HG03095 (cell line): ENCODE results near the gene NR3C2.

Experiments used
- ATAC-seq: cut with Tn5 transposase; IDR thresholded peaks from one replicate; pipeline ENCODE4 v1.9.1; 2021; ENCODE audit warnings: moderate library complexity; ENCODE audit not compliant: unreplicated experiment

NR3C2 gene

GRCh38 chr4:148118179-148118578 lies 324.0 kb downstream of the NR3C2 start:
- ATAC-seq, result no peak

GRCh38 chr4:148116969-148117368 lies 325.2 kb downstream of the NR3C2 start:
- no peak for ATAC-seq

GRCh38 chr4:148116264-148116663 lies 325.9 kb downstream of the NR3C2 start:
- ATAC-seq, result no peak

DNA sequence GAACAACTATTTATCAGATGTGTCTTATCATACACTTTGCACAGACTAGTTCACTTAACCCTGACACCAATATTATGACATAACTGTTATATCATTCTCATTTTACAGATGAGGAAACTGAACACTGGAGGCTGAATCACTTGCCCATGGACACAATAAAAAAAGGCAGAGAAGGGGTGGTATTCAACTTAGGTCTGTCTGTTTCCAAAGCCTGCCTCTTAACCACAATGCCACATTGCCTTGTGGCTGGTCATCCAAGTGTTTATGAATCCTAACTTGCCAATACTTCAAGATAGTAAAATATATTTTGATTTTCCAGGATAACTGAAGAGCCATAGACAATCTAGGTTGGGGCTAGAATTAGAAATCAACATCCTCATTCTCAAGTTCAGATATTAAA lies 327.8 kb downstream of the NR3C2 start:
- no peak for ATAC-seq

DNA sequence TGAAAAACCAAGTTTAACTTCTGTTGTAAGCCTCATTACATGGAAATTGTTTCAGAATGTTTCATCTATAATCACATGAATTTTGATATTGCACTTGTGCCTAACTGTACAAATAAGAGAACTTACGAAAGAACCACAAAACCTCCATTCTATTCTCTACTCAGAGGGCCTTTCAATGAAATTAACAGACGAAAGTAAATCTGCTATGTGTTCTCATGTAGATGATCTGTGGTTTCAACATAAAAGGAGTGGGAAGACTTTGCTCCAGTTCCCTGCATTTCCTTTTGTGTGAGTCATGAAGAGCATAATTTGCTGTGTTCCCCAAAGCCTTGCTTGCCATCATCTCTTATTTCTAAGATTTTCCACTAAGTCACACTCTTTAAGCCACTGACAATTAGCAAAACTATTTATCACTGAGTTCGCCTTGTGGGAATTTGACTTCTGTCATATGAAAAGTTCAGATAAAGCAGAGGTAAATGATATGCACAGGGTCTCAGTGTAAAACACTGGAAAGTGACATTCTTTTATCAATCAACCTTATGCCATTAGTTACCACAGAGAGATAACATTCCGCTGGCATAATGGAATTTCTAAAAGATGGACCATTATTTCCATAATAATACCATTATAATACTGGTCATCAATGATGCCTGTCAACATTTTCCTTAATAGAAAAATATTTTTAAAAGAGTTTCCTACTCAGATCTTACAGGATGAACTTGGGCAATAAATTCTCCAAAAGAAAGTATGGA lies 329.8 kb downstream of the NR3C2 start:
- no peak for ATAC-seq

DNA sequence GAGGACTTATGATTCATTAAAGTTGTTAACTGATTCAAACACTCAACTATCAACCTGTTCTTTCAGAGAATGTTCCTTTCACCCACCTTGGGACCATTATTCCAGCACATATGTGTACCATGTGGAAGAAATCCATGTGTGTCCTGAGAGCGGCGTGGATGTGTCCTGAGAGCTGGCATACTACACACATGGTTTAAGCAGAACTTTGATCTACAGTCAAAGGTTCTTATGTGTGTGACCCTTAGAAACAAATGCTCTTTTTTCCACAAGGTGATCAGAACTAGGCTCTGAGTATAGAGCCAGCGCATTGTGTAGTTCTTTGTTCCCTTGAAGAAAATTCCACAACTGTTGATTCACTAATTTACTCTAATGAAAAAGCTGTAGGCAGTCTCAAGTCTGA lies 332.0 kb downstream of the NR3C2 start:
- ATAC-seq, result no peak

- no peak for ATAC-seq
These were observed 333.0 kb downstream of the NR3C2 start for GRCh38 chr4:148109216-148109615.

GRCh38 chr4:148108766-148109165 lies 333.4 kb downstream of the NR3C2 start:
- ATAC-seq, result no peak

DNA sequence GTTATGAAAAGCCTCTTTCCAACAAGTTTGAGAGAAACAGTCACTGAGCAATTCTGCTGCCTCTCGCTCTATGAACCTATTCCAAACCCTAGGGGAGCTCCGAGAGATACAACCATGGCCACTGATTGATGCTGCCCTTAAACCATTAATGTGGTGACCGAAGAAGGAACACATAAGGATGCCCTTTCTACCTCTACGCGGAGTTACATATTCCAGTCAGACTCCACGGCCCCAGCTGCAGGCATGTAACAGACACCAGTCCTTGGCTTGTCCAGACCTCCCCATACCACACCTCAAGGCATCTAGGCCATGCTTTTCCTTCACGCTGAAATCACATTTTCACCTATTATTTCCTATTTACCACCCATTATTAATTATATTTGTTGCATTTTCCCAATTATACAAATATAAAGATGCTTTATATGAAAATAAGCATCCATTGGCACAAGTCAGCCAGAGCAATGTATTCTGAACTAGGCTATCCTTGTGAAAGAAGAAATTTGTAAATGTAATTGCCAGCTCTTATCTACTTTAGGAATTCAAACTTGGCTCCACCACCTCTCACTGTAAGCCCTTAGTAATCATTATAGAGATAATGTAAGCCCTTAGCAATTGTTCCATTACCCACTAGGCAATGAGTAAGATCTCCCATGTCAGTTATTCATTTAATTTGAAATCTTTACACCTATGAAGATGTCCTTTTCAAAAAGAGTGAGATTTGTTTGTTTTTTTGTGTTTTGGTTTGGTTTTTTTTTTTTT lies 338.4 kb downstream of the NR3C2 start:
- no peak for ATAC-seq

DNA sequence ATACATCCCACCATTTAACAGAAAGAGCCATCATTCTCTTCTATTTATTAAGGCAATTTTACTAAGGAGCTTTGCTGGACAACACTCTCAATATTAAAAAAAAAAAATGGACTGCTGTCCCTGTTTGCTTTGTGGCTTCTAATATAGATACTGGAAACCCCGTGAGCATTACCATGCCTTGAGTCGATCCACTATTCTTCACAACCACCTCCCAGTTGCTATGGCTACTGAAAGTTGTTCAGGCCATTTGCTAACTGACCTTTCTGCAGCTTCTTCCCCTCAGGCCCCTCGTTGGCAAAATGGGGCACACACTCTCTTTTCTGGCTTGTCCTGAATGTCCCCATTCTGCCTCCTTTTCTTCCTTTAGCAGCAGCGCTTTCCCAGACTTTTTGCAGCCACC lies 340.4 kb downstream of the NR3C2 start:
- no peak for ATAC-seq

- no peak for ATAC-seq
These were observed 341.0 kb downstream of the NR3C2 start for GRCh38 chr4:148101235-148101634.

DNA sequence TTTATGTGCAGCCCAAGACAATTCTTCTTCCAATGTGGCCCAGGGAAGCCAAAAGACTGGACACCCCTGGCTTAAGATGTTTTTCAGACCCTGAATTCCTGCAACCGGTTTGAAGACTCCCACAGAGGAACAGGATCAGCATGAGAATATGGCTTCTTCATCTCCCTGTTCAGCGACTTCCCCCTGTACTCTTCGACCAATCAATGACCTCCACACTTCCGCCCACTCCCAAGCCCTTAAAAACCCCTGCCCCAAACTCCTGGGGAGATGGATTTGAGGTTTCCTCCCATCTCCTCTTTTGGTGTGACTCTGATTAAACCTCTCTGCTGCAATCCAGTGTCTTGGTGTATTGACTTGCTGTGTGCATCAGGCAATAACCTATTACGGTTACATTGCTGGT lies 344.4 kb downstream of the NR3C2 start:
- no peak for ATAC-seq

GRCh38 chr4:148095346-148095923 lies 346.8 kb downstream of the NR3C2 start:
- ATAC-seq, result no peak

DNA sequence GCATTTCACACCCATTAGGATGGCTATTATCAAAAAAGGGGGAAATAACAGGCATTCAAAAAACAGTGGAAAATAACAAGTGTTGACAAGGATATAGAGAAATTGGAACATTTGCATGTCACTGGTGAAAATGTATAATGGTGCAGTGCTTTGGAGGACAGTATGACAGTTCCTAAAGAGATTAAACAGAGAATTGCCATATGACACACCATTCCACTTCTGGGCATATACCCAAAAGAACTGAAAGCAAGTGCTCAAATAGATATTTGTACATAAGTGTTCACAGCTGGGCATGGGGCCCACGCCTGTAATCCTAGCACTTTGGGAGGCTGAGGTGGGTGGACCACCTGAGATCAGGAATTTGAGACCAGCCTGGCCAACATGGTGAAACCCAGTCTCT lies 348.1 kb downstream of the NR3C2 start:
- no peak for ATAC-seq

- no peak for ATAC-seq
These were observed 349.1 kb downstream of the NR3C2 start for GRCh38 chr4:148093065-148093464.

GRCh38 chr4:148092316-148093014 lies 349.7 kb downstream of the NR3C2 start:
- ATAC-seq, result no peak

DNA sequence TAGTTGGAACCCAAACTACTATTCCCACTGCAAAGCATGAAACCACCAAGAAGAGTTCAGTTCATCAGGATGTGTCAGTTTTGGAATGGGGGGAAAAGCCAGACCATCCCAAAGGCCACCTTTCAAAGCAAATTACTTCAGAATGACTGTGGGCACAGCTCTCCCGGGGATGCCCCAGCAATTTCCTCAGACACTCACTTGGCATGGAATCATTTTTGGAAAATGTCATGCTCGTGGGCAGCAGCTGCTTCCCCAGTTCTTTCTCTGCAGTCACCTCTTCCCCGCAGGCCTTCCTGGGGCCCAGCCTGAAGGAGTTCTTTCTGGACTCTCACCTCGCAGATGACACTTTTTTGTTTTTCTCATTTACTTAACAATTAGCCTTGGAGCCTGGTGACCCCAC lies 350.3 kb downstream of the NR3C2 start:
- ATAC-seq, result no peak

- no peak for ATAC-seq
These were observed 351.4 kb downstream of the NR3C2 start for GRCh38 chr4:148090503-148091476.

DNA sequence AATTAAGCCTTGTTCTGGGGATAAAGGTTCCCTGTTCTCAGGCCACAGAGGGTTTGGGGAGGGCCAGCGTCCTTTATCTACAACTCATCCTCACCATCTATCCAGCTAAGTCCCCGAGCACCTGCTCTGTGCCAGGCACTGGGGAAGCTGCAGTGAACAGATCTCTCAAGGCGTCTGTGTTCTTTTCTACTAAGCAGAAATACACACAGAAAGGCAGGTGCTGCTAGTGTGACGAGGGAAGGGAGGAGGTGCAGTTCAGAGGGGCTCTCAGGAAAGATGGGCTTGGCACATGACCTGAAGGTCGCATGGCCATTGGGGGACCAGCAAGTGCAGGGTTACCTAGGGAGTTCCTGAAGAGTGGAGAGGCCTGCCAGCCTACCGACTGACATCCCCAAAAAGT lies 352.2 kb downstream of the NR3C2 start:
- ATAC-seq, result no peak

DNA sequence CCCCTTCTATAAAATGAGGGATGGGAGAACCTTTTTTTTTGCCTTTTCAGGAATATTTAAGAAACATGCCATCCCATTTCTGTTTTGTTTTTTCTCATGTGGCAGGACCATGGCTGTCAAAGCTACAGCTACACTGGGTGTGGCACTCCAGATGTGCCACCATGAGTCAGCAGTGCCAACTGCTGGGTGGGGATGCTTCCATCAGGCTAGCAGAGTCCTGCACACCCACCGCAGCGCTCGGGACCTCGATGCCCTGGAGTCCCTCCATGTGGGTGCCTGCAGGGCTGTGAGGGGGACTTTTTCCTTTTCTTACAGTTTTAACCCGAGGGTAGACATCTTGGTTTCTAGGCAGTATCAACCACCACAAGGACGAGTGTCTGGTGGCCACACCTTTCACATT lies 352.6 kb downstream of the NR3C2 start:
- no peak for ATAC-seq
